ENCODE results near the gene MCC.

DNA sequence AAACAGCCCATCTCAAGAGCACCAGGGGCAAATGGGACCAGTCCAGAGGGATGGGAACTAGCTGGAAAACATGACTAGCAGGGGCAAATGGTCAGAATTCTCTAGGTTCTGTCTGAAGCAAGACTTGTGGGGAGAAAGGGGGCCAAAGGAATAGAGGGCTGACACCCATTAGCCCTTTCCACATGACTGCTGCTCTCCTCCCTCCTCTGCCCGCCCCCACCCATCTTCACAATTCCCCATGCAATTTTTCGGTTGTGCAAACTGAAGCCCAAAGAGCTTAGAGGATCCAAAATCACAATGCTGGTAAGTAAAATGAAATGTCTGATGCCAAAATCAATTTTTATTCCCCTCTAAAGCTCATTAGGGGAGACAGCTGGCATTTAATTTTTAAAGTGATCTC lies 304.6 kb downstream of the MCC start:
- TF ChIP-seq, protein P1, sequence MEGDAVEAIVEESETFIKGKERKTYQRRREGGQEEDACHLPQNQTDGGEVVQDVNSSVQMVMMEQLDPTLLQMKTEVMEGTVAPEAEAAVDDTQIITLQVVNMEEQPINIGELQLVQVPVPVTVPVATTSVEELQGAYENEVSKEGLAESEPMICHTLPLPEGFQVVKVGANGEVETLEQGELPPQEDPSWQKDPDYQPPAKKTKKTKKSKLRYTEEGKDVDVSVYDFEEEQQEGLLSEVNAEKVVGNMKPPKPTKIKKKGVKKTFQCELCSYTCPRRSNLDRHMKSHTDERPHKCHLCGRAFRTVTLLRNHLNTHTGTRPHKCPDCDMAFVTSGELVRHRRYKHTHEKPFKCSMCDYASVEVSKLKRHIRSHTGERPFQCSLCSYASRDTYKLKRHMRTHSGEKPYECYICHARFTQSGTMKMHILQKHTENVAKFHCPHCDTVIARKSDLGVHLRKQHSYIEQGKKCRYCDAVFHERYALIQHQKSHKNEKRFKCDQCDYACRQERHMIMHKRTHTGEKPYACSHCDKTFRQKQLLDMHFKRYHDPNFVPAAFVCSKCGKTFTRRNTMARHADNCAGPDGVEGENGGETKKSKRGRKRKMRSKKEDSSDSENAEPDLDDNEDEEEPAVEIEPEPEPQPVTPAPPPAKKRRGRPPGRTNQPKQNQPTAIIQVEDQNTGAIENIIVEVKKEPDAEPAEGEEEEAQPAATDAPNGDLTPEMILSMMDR (IDR thresholded peaks at IDR 0.05; ENCODE audit: insufficient read depth, low read length, poor library complexity, severe bottlenecking) = no peak
- no peak for TF ChIP-seq EZH2phosphoT487 (conservative IDR thresholded peaks at IDR 0.05; ENCODE audit: low read length)
